Measurements from ENCODE around the gene GNRH2.

GRCh38 chr20:3045042-3045815 is 1.8 kb downstream of the GNRH2 start:
- TF ChIP-seq CTCF (conservative IDR thresholded peaks at IDR 0.05), result no peak
- TF ChIP-seq EZH2 (IDR thresholded peaks at IDR 0.05; ENCODE audit: low read depth), result no peak
